ENCODE results near the gene SLC20A1.

DNA sequence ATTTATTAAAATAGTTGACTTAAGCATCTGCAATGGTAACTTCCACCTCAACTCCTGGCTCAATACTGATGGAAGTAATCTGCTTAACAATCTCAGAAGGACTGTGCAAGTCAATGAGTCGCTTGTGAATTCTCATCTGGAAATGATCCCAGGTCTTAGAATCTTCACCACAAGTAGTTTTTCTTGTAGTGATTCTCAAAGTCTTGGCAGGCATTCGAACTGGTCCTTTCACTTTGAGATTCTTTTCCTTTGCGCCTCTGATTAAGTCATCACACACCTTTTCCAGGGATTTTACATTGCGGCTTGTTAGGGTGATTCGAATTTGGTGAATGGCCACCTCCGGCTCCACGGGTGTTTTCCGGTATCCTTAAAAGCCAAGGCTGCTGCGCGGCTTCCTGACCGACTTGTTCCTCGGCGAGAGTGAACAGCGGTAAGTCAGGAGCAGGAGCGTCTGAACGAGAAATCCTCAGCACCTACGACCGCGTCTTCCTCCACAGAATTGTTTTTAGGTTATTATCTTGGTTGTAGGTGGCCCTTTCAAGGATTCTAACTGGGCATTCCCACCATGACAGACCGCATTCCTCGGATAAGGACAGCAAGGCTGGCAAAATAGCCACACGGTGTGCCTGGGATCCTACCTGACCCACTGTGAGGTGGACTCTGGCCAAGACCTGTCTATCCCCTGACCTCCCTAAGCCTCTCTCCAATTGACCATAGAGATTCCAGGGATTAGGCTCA, 23.8 kb upstream of the SLC20A1 start:
- TF ChIP-seq, protein P1, sequence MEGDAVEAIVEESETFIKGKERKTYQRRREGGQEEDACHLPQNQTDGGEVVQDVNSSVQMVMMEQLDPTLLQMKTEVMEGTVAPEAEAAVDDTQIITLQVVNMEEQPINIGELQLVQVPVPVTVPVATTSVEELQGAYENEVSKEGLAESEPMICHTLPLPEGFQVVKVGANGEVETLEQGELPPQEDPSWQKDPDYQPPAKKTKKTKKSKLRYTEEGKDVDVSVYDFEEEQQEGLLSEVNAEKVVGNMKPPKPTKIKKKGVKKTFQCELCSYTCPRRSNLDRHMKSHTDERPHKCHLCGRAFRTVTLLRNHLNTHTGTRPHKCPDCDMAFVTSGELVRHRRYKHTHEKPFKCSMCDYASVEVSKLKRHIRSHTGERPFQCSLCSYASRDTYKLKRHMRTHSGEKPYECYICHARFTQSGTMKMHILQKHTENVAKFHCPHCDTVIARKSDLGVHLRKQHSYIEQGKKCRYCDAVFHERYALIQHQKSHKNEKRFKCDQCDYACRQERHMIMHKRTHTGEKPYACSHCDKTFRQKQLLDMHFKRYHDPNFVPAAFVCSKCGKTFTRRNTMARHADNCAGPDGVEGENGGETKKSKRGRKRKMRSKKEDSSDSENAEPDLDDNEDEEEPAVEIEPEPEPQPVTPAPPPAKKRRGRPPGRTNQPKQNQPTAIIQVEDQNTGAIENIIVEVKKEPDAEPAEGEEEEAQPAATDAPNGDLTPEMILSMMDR (IDR thresholded peaks at IDR 0.05), result no peak
- TF ChIP-seq POLR2A (IDR thresholded peaks at IDR 0.05), result no peak

All from vagina (tissue), 2 donors.